GM18502 (cell line): ENCODE results near the gene DUSP16.

Experiments used
- ATAC-seq: cut with Tn5 transposase; IDR thresholded peaks from one replicate; pipeline ENCODE4 v1.9.1; 2021; ENCODE audit warnings: mild to moderate bottlenecking; ENCODE audit not compliant: unreplicated experiment, poor library complexity

Gene DUSP16

GRCh38 chr12:12449533-12450025 lies 113.1 kb downstream of the DUSP16 start:
- no peak for ATAC-seq

GRCh38 chr12:12447837-12448236 lies 114.8 kb downstream of the DUSP16 start:
- ATAC-seq = no peak

- no peak for ATAC-seq
Measured at GRCh38 chr12:12447236-12447635, 115.4 kb downstream of the DUSP16 start.

GRCh38 chr12:12446786-12447185 lies 115.9 kb downstream of the DUSP16 start:
- ATAC-seq = no peak

GRCh38 chr12:12445882-12446181 lies 116.8 kb downstream of the DUSP16 start:
- ATAC-seq = no peak

- ATAC-seq = no peak
Measured at GRCh38 chr12:12445165-12445881, 117.3 kb downstream of the DUSP16 start.

GRCh38 chr12:12443431-12443878 lies 119.2 kb downstream of the DUSP16 start:
- ATAC-seq = no peak

- no peak for ATAC-seq
Measured at GRCh38 chr12:12442548-12443071, 120.1 kb downstream of the DUSP16 start.

GRCh38 chr12:12441843-12442461 lies 120.7 kb downstream of the DUSP16 start:
- no peak for ATAC-seq

GRCh38 chr12:12441429-12441807 lies 121.2 kb downstream of the DUSP16 start:
- ATAC-seq = no peak

GRCh38 chr12:12440784-12441428 lies 121.8 kb downstream of the DUSP16 start:
- no peak for ATAC-seq

- no peak for ATAC-seq
Measured at GRCh38 chr12:12439636-12440035, 123.0 kb downstream of the DUSP16 start.

GRCh38 chr12:12436831-12437345 lies 125.8 kb downstream of the DUSP16 start:
- no peak for ATAC-seq

- no peak for ATAC-seq
Measured at GRCh38 chr12:12433203-12433731, 129.4 kb downstream of the DUSP16 start.

- ATAC-seq = no peak
Measured at GRCh38 chr12:12432364-12432763, 130.3 kb downstream of the DUSP16 start.

GRCh38 chr12:12428961-12429657 lies 133.6 kb downstream of the DUSP16 start:
- no peak for ATAC-seq

GRCh38 chr12:12428047-12428446 lies 134.6 kb downstream of the DUSP16 start:
- no peak for ATAC-seq

GRCh38 chr12:12427568-12427967 lies 135.1 kb downstream of the DUSP16 start:
- ATAC-seq = no peak

GRCh38 chr12:12425616-12426015 lies 137.0 kb downstream of the DUSP16 start:
- no peak for ATAC-seq

- ATAC-seq = no peak
Measured at GRCh38 chr12:12425001-12425400, 137.7 kb downstream of the DUSP16 start.
